GM12878 (cell line): ENCODE data around the gene SVBP. TPM values are rescaled to one million over a fixed set of nuclear protein-coding genes. Genes with fewer than 3 reads are reported as not detected.
A peak's percentile ranks its signal among the peaks of the same experiment; 100 is the strongest.

Experiments used
- ATAC-seq: fragments of 200-7000 bp; cut with Tn5 transposase; 3 replicates; pipeline ENCODE4 v1.9.1; 2020; ENCODE audit warnings: mild to moderate bottlenecking, moderate library complexity
- BruUV-seq: library from RNA; stranded (reverse); fragments of 400-500 nt; replicated peaks from 2 replicates; lab custom pipeline; 2021; lab: Mats Ljungman, UMichigan
- CTCF ChIA-PET: fragments of 300-600 bp; sonication (Branson Sonifier 250); formaldehyde crosslinking; extraction: SDS; loops from one replicate; lab custom pipeline; 2021; ENCODE audit warnings: inconsistent platforms; lab: Yijun Ruan, JAX
- POLR2A ChIA-PET: fragments of 350-600 bp; formaldehyde crosslinking; extraction: SDS; loops from one replicate; lab custom pipeline; 2021; ENCODE audit warnings: inconsistent platforms; lab: Charles Lee
- RAD21 ChIA-PET: fragments of 300-600 bp; sonication (Branson Sonifier 250); formaldehyde crosslinking; loops from one replicate; lab custom pipeline; 2023; ENCODE audit warnings: antibody characterized with exemption; ENCODE audit not compliant: unreplicated experiment; lab: Charles Lee
- SMC1A ChIA-PET: fragments of 300-600 bp; sonication (Branson Sonifier 250); formaldehyde crosslinking; loops from one replicate; lab custom pipeline; 2023; ENCODE audit not compliant: unreplicated experiment, uncharacterized antibody; lab: Charles Lee
- DNase-seq: peaks from one replicate; pipeline ENCODE4 v3.0.0-alpha.2; 2011; ENCODE audit warnings: low read depth, low spot score
- FAIRE-seq: peaks from 3 replicates; lab custom pipeline; 2011; peaks lifted over from hg19 to GRCh38; lab: Jason Lieb, UNC
- H2AFZ ChIP-seq: 2 replicates; pipeline ENCODE4 v1.6.0; 2011; ENCODE audit warnings: low read depth, low read length, control low read depth; ENCODE audit not compliant: control insufficient read depth
- H3K27ac ChIP-seq: 2 replicates; pipeline ENCODE4 v1.5.1; 2011; ENCODE audit warnings: control low read depth; ENCODE audit not compliant: control insufficient read depth, insufficient read depth
- H3K27me3 ChIP-seq, 2 experiments: replicated peaks in 1 of 2; 2 replicates each; pipeline versions ENCODE4 v1.6.0 to v1.6.1; 2011; ENCODE audit warnings: low read length in 1 of 2; ENCODE audit not compliant: control insufficient read depth in 2 of 2, insufficient read depth in 2 of 2
- H3K36me3 ChIP-seq, 2 experiments: 2 replicates each; pipeline ENCODE4 v1.5.1; 2011; ENCODE audit warnings: low read length in 1 of 2; ENCODE audit not compliant: control insufficient read depth in 2 of 2, insufficient read depth in 2 of 2
- H3K4me1 ChIP-seq: 2 replicates; pipeline ENCODE4 v1.6.1; 2011; ENCODE audit warnings: mild to moderate bottlenecking, low read length, moderate library complexity, mixed read lengths; ENCODE audit not compliant: control insufficient read depth, insufficient read depth
- H3K4me2 ChIP-seq: 2 replicates; pipeline ENCODE4 v1.6.0; 2011; ENCODE audit warnings: control low read depth; ENCODE audit not compliant: control insufficient read depth, insufficient read depth
- H3K4me3 ChIP-seq: fragments of 200-600 bp; sonication (generic); 2 replicates; pipeline ENCODE4 v1.5.1; 2016
- H3K79me2 ChIP-seq: 2 replicates; pipeline ENCODE4 v1.6.0; 2011; ENCODE audit warnings: low read length; ENCODE audit not compliant: control insufficient read depth, insufficient read depth
- H3K9ac ChIP-seq: 2 replicates; pipeline ENCODE4 v1.8.0; 2011; ENCODE audit warnings: low read length, control low read depth, mixed read lengths; ENCODE audit not compliant: control insufficient read depth, insufficient read depth
- H3K9me3 ChIP-seq: replicated peaks from 3 replicates; pipeline ENCODE4 v1.5.1; 2011; ENCODE audit warnings: mild to moderate bottlenecking, low read length; ENCODE audit not compliant: control insufficient read depth, insufficient read depth
- H4K20me1 ChIP-seq: 2 replicates; pipeline ENCODE4 v1.6.0; 2011; ENCODE audit not compliant: control insufficient read depth, insufficient read depth
- BMI1 ChIP-seq: fragments of 450-650 bp; IDR thresholded peaks from 2 replicates; pipeline ENCODE4 v1.6.1; 2016; ENCODE audit warnings: mild to moderate bottlenecking, moderate library complexity, borderline replicate concordance
- CBX3 ChIP-seq: fragments of 200-600 bp; sonication (generic); IDR thresholded peaks from 2 replicates; pipeline ENCODE4 v1.6.1; 2016; ENCODE audit warnings: low read depth, borderline replicate concordance
- CHD4 ChIP-seq: fragments of 200-600 bp; sonication (generic); IDR thresholded peaks from 2 replicates; pipeline ENCODE4 v1.6.1; 2016; ENCODE audit warnings: mild to moderate bottlenecking
- EZH2 ChIP-seq: IDR thresholded peaks from 2 replicates; pipeline ENCODE4 v1.6.1; 2012; ENCODE audit warnings: low read depth, mild to moderate bottlenecking, control low read depth, inconsistent platforms, low read length, borderline replicate concordance; ENCODE audit not compliant: control insufficient read depth
- GATAD2B ChIP-seq: fragments of 450-650 bp; conservative IDR thresholded peaks from 2 replicates; pipeline ENCODE4 v1.6.1; 2017; ENCODE audit warnings: low read depth, mild to moderate bottlenecking, moderate library complexity
- IKZF2 ChIP-seq, 2 experiments: fragments of 450-650 bp; IDR thresholded peaks; 2 replicates each; pipeline ENCODE4 v1.6.1; 2017; ENCODE audit warnings: mild to moderate bottlenecking in 2 of 2, moderate library complexity in 2 of 2
- IRF4 ChIP-seq: IDR thresholded peaks from 2 replicates; pipeline ENCODE4 v1.6.1; 2011; ENCODE audit warnings: low read depth, low read length
- NFXL1 ChIP-seq: fragments of 450-650 bp; IDR thresholded peaks from 2 replicates; pipeline ENCODE4 v1.6.1; 2017; ENCODE audit warnings: antibody characterized with exemption, mild to moderate bottlenecking, borderline replicate concordance
- RBBP5 ChIP-seq: fragments of 200-600 bp; sonication (generic); conservative IDR thresholded peaks from 2 replicates; pipeline ENCODE4 v1.6.1; 2016
- SMC3 ChIP-seq: IDR thresholded peaks from 2 replicates; pipeline ENCODE4 v1.6.1; 2011; ENCODE audit warnings: low read length, improper control_type of control experiment, borderline replicate concordance
- SPI1 ChIP-seq: IDR thresholded peaks from 2 replicates; pipeline ENCODE4 v1.6.1; 2011; ENCODE audit warnings: low read depth, mild to moderate bottlenecking, low read length, moderate library complexity, borderline replicate concordance; ENCODE audit not compliant: insufficient read depth
- SREBF2 ChIP-seq: IDR thresholded peaks from 2 replicates; pipeline ENCODE4 v1.6.1; 2012; ENCODE audit warnings: mild to moderate bottlenecking, low read length
- SUZ12 ChIP-seq: fragments of 200-600 bp; sonication (generic); IDR thresholded peaks from one replicate; pipeline ENCODE4 v1.6.1; 2018; ENCODE audit warnings: antibody characterized with exemption, mild to moderate bottlenecking; ENCODE audit not compliant: unreplicated experiment
- TAF1 ChIP-seq: IDR thresholded peaks from 2 replicates; pipeline ENCODE4 v1.6.1; 2011; ENCODE audit warnings: mild to moderate bottlenecking, low read depth, low read length, borderline replicate concordance
- TCF7 ChIP-seq: IDR thresholded peaks from 2 replicates; pipeline ENCODE4 v1.6.1; 2014; ENCODE audit warnings: antibody characterized with exemption, borderline replicate concordance
- WRNIP1 ChIP-seq: IDR thresholded peaks from 2 replicates; pipeline ENCODE4 v1.6.1; 2011; ENCODE audit warnings: low read depth, low read length, improper control_type of control experiment, borderline replicate concordance
- ZBTB11 ChIP-seq: fragments of 450-650 bp; formaldehyde crosslinking; IDR thresholded peaks from 2 replicates; pipeline ENCODE4 v1.5.0; 2022; ENCODE audit warnings: mild to moderate bottlenecking, missing genetic modification characterization
- WGBS: methylation state at CpG from one replicate; pipeline ENCODE4 v1.1.6; 2016; ENCODE audit warnings: low lambda C conversion rate; ENCODE audit not compliant: insufficient replicate concordance, insufficient coverage; ENCODE audit errors: missing lambda C conversion rate; 5-methylcytosine and 5-hydroxymethylcytosine counted together
- in situ Hi-C: fragments of 300-500 bp; cut with MboI; formaldehyde crosslinking; loops from 9 replicates; pipeline ENCODE4 v1.14.3; 2018; ENCODE audit warnings: mixed read lengths
- intact Hi-C: fragments of 100-400 bp; cut with micrococcal nuclease; formaldehyde crosslinking; loops from one replicate; pipeline ENCODE4 v1.14.2; 2022; ENCODE audit not compliant: unreplicated experiment
- polyA plus RNA-seq, 11 experiments: library from polyadenylated mRNA; depleted of rRNA in 4 of 11; unstranded in 6 of 11; stranded (reverse) in 5 of 11; fragments of >200 nt; fragmentation: Nextera tagmentation in 4 of 11; fragmentation: Illumina TruSeq in 1 of 11; extraction: Ambion mirVana in 4 of 11; extraction: Trizol in 1 of 11; gene quantifications; 1 replicate in 1 of 11; 2 replicates in 10 of 11; pipeline versions ENCODE4 v1.2.1 to v1.2.3, GENCODE V29; 2011 to 2016; ENCODE audit warnings: inconsistent platforms in 2 of 11, missing spikeins in 2 of 11, low read depth in 1 of 11
- total RNA-seq, 4 experiments: library from RNA; depleted of rRNA in 3 of 4; stranded (reverse); fragments of >200 nt in 3 of 4; fragmentation: Illumina TruSeq in 1 of 4; extraction: Trizol in 1 of 4; gene quantifications; 2 replicates each; pipeline versions ENCODE4 v1.2.1 to v1.2.3, GENCODE V29; 2013 to 2021
- TF ChIP-seq, protein P1 (sequence below): IDR thresholded peaks from 2 replicates; pipeline ENCODE4 v1.6.1; 2011; ENCODE audit warnings: low read depth, mild to moderate bottlenecking, low read length, moderate library complexity, borderline replicate concordance; ENCODE audit errors: extremely low read depth
- TF ChIP-seq, protein P2 (sequence below): fragments of 450-650 bp; IDR thresholded peaks from 2 replicates; pipeline ENCODE4 v1.6.1; 2017; ENCODE audit warnings: mild to moderate bottlenecking
- TF ChIP-seq, protein P3 (sequence below): IDR thresholded peaks from 2 replicates; pipeline ENCODE4 v1.6.1; 2012; ENCODE audit warnings: low read depth, low read length, improper control_type of control experiment

SVBP gene
- total and polyA plus RNA-seq, 10 of the 15 experiments (the other 5 are each of a cell fraction or from before 2014, with no cell fraction given): 12.6 to 29.5 (median 19.8) TPM

DNA sequence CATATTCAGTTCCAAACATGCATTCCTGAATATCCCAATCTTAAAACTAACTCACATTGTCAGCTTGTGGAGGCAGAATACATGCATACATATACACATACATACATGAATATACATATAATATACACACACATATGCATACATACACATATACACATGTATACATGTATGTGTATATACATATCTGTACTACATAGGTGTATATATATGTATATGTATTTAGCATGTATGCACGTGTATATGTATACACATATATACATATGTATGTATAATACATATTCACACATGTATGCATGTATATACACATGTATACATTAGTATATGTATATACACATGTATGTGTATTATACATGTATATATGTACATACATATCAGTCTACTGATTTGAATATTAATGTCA, 28.0 kb upstream of the SVBP start:
- FAIRE-seq: peak; percentile 57
- in situ Hi-C loops: no loop called here

More for the DNA sequence above, 28.0 kb upstream of the SVBP start:
- 78% methylated on average over 1 of the region's 1 CpG for WGBS
- no peak for TF ChIP-seq RBBP5
- no peak for TF ChIP-seq WRNIP1
- no peak for TF ChIP-seq CBX3
- no peak for TF ChIP-seq NFXL1
- no peak for TF ChIP-seq TAF1
- TF ChIP-seq ZBTB11: no peak
- TF ChIP-seq CHD4: no peak
- TF ChIP-seq BMI1: no peak
- no peak for TF ChIP-seq SUZ12
- no peak for TF ChIP-seq IRF4
- TF ChIP-seq, protein P1, sequence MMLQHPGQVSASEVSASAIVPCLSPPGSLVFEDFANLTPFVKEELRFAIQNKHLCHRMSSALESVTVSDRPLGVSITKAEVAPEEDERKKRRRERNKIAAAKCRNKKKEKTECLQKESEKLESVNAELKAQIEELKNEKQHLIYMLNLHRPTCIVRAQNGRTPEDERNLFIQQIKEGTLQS: no peak
- TF ChIP-seq SMC3: no peak
- TF ChIP-seq GATAD2B: no peak
- TF ChIP-seq TCF7: no peak
- TF ChIP-seq, protein P2, sequence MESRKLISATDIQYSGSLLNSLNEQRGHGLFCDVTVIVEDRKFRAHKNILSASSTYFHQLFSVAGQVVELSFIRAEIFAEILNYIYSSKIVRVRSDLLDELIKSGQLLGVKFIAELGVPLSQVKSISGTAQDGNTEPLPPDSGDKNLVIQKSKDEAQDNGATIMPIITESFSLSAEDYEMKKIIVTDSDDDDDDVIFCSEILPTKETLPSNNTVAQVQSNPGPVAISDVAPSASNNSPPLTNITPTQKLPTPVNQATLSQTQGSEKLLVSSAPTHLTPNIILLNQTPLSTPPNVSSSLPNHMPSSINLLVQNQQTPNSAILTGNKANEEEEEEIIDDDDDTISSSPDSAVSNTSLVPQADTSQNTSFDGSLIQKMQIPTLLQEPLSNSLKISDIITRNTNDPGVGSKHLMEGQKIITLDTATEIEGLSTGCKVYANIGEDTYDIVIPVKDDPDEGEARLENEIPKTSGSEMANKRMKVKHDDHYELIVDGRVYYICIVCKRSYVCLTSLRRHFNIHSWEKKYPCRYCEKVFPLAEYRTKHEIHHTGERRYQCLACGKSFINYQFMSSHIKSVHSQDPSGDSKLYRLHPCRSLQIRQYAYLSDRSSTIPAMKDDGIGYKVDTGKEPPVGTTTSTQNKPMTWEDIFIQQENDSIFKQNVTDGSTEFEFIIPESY: no peak
- TF ChIP-seq EZH2: no peak
- no peak for TF ChIP-seq IKZF2 (IDR thresholded peaks at IDR 0.05)
- no peak for TF ChIP-seq SREBF2
- TF ChIP-seq SPI1: no peak
- TF ChIP-seq, protein P3, sequence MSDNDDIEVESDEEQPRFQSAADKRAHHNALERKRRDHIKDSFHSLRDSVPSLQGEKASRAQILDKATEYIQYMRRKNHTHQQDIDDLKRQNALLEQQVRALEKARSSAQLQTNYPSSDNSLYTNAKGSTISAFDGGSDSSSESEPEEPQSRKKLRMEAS: no peak
- ChIA-PET CTCF (interaction anchor here (1.2 to 3.4 kb wide), 5 partner anchors 20 to 78 kb away, joined by 4 to 12 read pairs (median 10); partner anchors contain the start of gene SVBP), SMC1A (interaction anchor here (1.3 to 3.8 kb wide), 5 partner anchors 12 to 78 kb away, joined by 3 to 27 read pairs (median 4); partner anchors contain the start of genes ERMAP and SVBP), POLR2A (interaction anchor here (0.5 to 4.8 kb wide), 3 partner anchors 29 to 131 kb away, joined by 3 to 53 read pairs (median 4); partner anchors contain the start of genes C1orf50 and P3H1), RAD21 (interaction anchor here (1.6 to 3.1 kb wide), 5 partner anchors 28 to 79 kb away, joined by 3 to 16 read pairs (median 7); partner anchors contain the start of genes C1orf50, ERMAP, P3H1 and SVBP)
- Histone ChIP-seq H3K4me3 (no peak overlapping the region; the same call in 1 of the 2 replicates), H3K9me3 (no peaks in the 10 kb centered on the region), H3K27me3 (no peaks in the 10 kb centered on the region), H3K9ac (no peak overlapping the region), H3K36me3 (no peaks in the 10 kb centered on the region), H3K27ac (no peak overlapping the region), H2AFZ (no peak overlapping the region), H3K79me2 (peaks cover 30% of the 10 kb centered on the region), H3K4me1 (no peaks in the 10 kb centered on the region), H4K20me1 (no peaks in the 10 kb centered on the region), H3K4me2 (peak overlapping the region; percentile 23)
- intact Hi-C loops: loop anchor here (5.0 kb wide), 1 partner anchor 78 kb away; the partner anchor contains the start of genes C1orf50 and P3H1
- no TSS peak for BruUV-seq
- no peak for ATAC-seq
- DNase-seq: no peak
